HG03378 (cell line): ENCODE data around the gene RGS1.

Experiments
- ATAC-seq: cut with Tn5 transposase; IDR thresholded peaks from one replicate; pipeline ENCODE4 v1.9.1; 2021; ENCODE audit warnings: mild to moderate bottlenecking, moderate library complexity; ENCODE audit not compliant: unreplicated experiment

Gene RGS1

DNA sequence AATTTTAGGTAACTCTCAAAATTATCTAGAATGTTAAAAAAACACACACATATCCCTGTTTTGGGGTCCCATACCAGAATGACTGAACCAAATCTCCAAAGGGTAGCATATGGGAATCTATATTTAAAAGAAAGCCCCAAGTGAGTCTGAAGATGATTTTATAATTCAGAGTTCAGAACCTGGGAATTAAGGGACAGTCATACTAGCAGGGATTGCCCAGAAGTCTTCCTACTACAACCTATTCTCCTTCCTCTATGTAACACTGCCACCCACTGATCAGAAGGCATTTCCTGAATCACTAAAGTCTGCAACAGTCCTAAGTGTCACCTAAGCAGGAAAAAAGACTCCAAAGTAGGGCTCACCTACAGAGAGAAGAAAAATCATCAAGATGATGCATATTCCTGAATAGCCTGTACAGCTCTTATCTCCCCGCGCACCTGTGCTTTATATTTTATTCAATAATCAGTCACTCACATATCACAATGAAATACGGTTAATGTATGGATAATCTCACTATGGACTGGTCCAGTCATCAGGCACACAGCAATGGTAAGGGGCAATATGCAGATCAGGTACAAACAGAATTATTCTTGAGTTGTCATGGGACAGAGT lies 4.9 kb downstream of the RGS1 start:
- peak; percentile 37 for ATAC-seq

GRCh38 chr1:192581131-192581927 lies 5.8 kb downstream of the RGS1 start:
- ATAC-seq: peak; percentile 14

DNA sequence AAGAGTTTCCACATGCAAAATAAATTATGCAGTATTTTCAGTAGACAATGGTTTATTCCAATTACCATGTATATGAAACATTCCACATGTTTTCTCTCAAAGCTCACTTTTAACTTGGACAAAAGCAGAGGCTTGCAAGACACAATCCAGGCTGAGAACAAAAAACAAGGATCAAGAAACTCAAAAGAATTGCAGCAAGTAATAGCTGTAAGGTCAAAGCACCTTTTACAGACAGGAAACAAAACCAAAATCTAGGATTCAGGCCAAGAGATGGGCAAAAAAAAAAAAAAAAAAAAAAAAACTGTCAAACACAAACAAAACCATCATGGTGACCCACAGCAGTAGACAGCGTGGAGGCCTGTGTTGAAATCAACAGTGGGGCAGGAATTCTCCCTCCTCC lies 9.3 kb downstream of the RGS1 start:
- ATAC-seq: no peak

- ATAC-seq: no peak
Measured at GRCh38 chr1:192587386-192588266, 12.1 kb downstream of the RGS1 start.

- no peak for ATAC-seq
Measured at GRCh38 chr1:192588546-192588945, 13.0 kb downstream of the RGS1 start.

- no peak for ATAC-seq
Measured at GRCh38 chr1:192589813-192590212, 14.2 kb downstream of the RGS1 start.

DNA sequence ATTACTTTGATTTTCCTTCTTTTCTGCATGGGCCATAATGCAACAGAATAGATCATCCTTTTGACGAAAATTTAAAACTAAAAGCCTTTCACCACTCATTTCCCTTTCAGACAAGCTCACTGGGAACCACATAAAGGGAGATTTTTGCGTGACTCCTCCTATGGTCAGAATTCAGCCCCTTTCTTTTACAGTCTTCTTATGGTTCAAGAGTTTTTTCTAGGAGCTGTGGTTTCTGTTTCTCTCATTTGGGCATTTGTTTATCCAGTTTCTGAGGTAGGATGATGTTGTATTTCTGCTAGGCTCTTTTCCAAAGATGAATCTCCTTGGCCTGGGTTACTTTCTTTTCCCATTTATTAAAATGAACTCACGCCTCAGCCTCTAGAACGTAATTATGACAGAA lies 16.9 kb downstream of the RGS1 start:
- no peak for ATAC-seq

DNA sequence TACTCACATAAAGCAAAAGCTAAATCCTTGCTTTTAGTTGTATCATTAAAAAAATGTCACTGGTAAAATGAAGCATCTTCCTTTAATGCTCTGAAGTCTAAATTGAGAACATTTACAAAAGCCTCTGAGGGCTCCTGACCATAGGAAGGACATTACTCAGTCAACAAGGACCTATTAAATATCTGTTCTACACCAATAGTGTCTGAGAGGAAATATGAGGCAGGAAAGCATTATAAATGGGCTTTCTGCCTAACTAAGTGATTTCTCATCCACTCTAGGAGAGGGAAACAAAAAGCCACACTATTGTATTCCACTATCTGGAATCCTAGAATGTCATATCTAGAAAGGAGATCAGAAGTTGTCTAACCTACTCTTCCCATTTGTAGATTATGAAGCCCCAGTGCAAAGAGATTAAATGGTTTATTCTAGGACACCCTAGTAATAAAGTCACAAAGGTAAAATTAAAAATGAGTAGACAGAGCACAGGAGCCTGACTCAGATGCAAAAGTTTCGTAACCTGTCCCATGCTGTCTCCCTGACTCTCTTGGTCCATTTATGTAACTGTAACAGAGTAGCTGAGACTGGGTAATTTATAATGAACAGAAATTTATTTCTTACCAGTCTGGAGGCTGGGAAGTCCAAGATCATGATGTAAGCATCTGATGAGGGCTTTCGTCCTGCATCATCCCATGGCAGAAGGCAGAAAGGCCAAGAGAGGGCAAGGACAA lies 17.6 kb downstream of the RGS1 start:
- no peak for ATAC-seq

GRCh38 chr1:192595299-192595698 lies 19.7 kb downstream of the RGS1 start:
- no peak for ATAC-seq

DNA sequence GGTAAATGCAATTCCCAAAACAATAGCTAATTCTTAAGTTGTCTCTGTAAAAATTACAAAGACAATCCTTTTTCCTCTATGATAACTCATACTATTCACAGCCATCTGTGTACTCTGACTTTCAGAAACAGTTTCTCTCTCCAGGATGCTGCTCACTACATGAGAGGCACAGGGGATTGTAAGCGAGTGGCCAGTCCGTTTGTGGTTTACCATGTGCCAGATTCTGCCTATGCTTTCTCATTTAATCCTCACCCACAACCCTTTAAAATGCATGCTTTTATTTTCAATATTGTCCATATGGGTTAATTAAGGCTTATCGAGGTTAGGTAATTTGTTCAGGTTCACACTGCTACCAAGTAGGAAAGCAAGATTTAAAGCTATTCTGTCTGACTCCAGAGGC lies 23.0 kb downstream of the RGS1 start:
- ATAC-seq: no peak

- no peak for ATAC-seq
Measured at GRCh38 chr1:192600275-192600674, 24.7 kb downstream of the RGS1 start.

DNA sequence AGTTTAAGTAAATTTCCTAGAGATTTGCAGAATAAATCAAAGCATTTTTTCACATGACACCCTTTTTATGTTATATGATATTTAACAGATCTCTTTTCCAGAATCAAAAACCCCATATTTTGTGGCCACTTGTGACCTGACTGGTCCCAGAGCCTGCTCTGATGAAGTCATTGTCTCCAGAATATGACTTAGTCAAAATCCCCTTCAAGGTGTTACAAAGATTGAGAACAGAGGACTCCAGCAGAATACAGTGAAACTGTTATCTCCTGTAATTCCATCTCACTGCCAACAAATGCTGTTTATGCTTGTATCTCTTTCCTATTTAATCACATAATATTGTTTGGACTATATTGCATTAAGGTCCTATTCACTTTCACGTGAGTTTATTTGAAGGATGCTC lies 25.6 kb downstream of the RGS1 start:
- ATAC-seq: peak; percentile 61

GRCh38 chr1:192601567-192601966 lies 26.0 kb downstream of the RGS1 start:
- ATAC-seq: peak; percentile 47

DNA sequence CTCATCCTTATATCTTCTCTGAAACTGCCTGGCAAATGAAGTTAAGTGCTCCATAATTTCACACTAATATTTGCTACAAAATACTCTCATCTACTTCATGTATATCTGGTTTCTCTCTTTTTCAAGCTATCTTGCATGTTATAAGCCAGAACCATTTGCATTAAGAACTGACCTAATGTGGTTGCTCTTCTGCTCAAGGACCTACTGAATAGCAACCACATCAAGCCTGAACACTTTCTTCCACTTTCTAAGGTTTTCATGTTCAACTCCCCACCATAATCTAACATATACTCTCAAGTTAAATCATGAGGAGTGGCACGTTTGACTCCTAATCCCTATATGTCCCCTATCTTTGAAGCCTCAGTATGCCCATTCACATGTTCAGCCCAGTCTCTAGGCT lies 27.2 kb downstream of the RGS1 start:
- ATAC-seq: no peak

DNA sequence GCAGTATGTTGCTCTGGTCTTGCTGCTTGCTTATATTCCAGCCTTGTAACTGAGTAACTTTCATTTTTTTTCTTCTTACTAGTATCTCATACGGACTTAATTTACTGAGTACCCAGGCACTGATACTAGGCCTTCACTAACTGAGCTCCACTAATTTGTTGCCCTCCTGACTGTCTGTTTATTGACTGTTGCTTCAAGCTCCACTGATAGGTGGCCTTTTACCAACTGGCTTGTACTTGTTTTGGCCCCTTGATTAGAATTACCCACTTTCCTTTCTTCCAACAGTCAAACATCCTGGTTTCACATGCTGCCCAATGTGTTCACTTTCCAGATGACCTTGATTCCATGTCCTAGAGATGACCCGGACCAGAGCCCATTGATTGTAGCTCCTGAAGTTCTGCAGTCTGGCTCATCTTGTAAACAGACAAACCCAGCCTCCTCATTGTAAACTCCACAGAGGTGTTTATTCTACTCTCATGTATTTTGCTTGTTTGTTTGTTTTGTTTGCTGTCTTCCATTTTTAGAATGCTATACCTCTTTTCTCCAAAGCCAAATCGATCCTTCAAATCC lies 27.7 kb downstream of the RGS1 start:
- ATAC-seq: no peak

DNA sequence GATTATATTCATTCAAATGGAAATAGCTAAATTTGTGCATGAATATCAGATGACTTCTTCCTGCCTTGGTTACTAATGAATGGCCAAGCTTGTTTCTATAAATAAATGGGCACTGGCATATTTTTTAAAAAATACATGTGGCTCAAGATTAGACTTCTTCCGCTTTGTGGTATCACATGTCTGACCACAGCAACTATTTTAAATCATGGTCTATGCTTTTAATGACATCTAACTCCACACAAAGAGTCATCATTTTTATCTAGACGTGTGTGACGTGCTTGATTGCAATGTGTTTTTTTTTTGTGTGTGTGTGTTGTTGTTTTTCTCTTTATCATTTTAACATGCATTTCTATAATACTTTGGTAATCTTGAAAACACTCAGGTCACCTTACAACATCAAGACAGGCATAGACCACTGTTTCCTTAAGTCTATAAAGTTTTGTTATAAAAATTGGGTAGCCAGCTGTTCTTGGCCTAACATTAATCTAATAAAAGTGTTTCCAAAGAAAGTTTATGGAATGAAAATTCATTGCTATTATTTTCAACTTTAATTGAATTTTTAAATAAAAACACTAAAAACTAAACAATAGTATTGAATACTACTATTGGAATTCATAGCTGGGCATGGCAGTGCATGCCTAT lies 29.5 kb downstream of the RGS1 start:
- ATAC-seq: peak; percentile 37

DNA sequence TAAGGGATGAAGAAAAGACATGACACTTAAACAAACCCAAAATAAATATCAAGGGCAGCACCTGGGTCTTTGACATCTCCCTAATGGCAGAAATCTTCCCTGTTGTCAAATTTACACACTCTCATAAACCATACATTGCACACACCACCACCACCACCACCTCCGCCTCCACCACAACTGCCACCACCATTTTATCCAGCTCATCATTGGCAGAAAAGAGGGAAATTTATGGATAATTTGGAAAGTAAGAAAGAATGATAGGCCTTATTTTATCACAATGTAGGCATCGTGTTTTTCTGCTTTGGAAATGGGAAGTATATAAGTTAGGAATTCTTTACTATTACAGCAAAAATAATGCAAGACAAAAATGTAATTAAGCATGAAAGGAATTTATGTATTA lies 33.1 kb downstream of the RGS1 start:
- no peak for ATAC-seq

- peak; percentile 97 for ATAC-seq
Measured at GRCh38 chr1:192609110-192610079, 33.8 kb downstream of the RGS1 start.
